Stimulated activated CD8-positive, alpha-beta memory T cell treated with anti-CD3 and anti-CD28 coated beads, Interleukin-15, amount 100 ng/mL, for 1 hour (primary cell): Measurements from ENCODE around the gene CMYA5.
"Not testable (repeated sequence)": the region's sequence is repeated elsewhere in the genome, so short reads cannot be mapped to it uniquely, and the experiment has no call there.

Source experiments
- DNase-seq: peaks from one replicate; pipeline ENCODE4 v3.0.0-alpha.2; 2020; ENCODE audit warnings: low read depth

Gene CMYA5

DNA sequence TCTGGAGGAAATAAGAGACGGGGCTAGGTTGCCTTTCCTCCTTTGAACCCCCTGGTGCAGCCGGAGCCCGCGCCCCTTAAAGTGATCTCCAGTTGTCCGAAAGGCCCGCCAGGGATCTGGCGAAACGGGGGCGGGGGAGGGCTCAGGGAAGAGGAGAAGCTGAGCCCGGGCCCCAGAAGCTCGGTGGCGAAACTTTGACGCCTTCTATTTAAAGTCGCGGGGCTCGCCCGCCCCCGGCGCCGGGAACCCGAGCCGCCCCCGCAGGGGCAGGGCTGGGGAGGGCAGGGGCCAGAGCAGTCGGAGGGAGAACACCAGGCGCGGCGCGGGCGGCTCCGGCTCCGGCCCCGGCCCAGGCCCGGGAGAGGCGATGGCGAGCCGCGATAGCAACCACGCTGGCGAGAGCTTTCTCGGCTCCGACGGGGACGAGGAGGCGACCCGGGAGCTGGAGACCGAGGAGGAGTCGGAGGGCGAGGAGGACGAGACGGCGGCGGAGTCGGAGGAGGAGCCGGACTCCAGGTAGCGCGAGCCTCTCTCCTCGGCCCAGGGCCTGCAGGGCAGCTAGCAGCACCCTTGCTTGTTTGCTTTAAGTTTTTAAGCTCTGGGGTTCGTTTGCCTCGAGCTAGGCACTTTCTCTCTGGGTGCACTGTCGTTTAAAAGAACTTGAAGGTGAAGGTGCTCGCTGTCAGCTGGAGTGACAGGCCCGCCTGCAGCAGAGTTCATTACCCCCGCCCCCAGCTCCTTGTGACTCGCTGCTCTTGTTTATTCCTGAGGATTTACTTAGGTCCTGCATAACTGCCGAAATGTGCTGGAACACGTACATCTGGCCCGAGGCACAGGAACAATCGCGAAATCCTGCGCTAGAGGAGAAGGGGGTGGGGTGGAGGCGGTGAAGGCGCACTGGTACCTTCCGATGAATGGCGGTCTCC is at the start of gene CMYA5:
CMYA5 (plus strand) TSS at position 296 of the 926 bp plus-strand sequence; CDS start at position 368, 72 bp downstream.
- no peak for DNase-seq

DNA sequence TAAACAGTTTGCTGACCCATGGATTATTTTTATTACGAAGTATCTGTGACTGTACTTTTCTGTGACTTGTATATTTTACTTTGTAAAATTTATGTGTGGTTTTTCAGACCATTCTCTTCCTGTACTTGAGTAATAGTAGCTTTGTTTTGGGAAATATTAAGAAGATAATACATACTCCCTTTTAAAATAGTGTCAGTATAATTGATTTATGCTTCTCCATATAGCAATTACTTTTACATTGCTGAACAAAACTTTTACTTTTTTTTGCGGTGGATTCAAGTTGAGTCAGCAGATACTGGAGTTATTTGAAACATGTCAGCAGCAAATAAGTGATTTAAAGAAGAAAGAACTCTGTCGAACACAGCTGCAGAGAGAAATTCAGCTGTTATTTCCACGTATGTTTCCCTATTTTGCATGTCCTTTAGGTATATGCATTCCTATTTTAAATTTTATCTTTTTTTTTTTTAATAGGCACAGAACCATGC is 49.0 kb upstream of the CMYA5 start:
- no peak for DNase-seq

DNA sequence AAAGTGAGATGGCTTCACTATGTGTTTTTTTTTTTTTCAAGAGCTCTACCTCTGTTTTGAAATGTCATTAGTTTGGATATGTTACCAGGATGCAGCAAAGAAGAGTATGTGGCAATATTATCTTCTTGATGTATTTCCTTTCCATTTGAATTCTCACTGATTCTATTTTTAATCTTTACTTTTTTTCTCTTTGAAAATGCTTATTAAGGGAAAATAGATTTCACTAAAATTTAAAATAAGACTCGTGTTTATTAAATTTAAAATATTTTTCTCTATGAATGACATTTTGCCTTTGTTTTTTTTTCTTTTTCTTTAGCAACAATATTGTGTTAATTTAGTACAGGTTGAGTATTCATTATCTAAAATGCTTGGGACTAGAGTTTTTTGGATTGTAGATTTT is 48.2 kb upstream of the CMYA5 start:
- no peak for DNase-seq

DNA sequence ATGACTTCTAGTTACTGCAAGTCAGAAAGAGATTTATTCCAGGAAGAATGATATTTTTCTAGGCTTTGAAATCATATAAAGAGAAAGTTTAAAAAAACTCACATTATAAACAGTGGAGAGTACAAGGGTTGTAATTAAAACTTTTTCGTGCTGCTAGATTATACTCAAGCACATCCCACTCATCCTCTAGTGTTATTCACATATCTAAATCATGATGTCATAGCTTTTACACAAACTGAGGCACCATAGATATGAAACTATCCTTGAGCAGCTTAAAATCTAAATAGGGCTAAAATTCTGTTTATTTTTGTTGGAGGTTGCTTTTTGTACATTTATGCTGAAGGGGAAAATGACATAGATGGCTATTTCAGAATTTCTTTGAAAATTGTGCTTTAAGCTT is 47.4 kb upstream of the CMYA5 start:
- DNase-seq, result no peak

DNA sequence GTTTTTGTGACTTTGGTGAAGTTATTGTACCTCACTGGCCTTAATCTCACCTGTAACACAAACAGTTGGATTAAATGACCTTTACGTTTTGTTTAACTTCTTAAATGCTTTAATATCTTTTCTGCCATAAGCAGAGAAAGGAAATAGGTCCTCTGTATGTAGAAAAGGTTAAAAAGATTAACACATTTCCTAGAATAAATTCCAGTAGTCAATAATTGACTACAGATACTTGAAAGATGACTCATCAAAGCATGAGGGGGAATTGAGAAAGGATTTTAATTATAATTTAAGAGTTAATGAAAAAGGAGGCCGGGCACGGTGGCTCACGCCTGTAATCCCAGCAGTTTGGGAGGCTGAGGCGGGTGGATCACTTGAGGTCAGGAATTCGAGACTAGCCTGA is 35.8 kb upstream of the CMYA5 start:
- no peak for DNase-seq

DNA sequence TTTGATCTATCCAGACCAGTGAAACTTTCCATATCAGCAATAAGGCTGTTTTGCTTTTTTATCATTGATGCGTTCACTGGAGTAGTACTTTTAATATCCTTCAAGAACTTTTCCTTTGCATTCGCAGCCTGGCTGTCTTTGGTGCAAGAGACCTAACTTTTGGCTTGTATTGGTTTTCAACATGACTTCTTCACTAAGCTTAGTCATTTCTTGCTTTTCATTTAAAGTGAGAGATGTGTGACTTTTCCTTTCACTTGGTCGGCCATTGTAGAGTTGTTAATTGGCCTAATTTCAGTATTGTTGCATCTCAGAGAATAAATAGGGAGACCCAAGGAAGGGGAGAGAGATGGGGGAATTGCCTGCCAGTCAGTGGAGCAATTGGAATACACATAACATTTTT is 26.4 kb upstream of the CMYA5 start:
- DNase-seq, result no peak

DNA sequence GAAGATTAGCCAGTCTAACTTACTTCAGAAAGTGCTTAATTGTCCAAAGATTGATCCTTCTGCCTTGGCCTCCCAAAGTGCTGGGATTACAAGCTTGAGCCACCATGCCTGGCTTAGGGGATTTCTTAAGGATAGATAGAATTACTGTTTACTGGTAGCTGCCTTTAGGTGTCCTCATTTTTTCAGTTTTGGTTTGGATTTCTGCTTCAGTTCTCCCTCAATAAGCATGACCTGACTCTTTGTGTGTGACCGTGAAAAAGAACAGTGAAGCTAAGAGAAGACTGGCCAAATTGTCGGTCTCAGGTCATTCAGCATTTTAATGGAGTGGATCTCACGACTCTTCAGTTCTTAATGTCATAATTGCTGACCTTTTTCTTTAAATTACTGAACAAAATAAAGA is 22.9 kb upstream of the CMYA5 start:
- DNase-seq, result no peak

DNA sequence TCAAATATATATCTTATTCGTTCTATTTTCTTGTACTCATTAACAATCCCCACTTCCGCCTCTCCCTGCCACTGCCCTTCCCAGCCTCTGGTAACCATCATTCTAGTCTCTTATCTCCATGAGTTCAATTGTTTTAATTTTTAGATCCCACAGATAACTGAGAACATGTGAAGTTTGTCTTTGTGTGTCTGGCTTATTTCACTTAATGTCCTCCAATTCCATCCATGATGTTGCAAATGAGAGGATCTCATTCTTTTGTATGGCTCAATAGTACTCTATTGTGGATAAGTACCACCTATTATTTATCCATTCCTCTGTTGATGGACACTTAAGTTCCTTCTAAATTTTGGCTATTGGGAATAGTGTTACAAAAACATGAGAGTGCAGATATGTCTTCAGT is 17.2 kb upstream of the CMYA5 start:
- no peak for DNase-seq

DNA sequence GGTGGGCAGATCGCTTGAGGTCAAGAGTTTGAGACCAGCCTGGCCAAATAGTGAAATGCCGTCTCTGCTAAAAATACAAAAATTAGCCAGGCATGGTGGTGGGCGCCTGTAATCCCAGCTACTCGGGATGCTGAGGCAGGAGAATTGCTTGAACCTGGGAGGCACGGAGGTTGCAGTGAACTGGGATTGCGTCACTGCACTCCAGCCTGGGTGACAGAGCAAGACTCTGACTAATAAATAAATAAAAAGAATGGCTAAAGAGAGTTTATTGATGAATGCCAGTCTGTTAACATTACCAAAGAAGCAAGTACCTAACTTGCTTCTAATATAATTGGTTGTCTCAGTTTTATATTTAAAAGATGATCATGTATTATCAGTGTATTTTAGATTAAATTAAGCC is 13.3 kb upstream of the CMYA5 start:
- not testable (repeated sequence) for DNase-seq

DNA sequence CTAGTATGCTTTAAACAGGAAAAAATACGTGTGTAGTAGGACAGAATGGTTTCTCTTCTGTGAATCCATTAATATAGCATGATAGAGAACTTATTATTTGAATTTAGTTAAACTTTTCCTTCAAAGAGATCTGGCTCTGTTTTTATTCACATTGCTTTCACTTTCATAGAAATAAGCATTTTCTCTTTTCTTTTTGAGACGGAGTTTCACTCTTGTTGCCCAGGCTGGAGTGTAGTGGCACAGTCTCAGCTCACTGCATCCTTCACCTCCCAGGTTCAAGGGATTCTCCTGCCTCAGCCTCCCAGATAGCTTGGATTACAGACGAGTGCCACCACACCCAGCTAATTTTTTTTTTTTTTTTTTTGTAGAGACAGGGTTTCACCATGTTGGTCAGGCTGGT is 7.5 kb upstream of the CMYA5 start:
- DNase-seq, result not testable (repeated sequence)

DNA sequence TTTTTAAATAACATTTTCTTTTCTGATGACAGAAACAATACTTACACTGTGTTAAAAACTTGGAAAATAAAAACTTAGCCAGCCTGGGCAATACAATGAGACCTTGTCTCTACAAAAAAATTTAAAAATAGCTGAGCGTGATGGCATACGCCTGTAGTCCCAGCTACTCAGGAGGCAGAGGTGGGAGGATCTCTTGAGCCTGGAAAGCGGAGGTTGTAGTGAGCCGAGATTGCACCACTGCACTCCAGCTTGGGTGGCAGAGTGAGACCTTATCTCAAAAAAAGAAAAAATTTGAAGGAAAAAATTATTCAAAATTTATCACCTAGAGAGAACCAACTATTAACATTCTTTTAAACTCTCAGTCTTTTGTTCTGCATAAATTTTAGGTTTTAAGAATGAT is 4.9 kb upstream of the CMYA5 start:
- no peak for DNase-seq

DNA sequence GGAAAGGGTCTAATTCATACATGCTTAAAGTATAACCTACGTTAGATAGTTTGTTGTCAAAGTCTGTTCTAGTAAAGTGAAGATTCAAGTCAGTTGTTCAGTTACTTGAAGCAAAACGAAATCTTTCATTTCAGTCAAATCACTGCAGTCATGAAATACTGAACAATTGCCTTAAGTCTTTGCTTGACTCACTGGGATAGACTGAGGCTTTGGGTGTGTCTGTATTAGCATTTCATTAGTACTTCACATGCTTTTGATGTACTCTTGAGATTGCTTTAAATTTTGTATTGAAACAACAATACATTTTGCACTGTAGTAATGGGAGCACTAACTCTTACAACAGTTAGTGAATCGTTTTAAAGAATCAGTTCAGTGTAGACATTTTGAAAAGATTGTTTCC is 4.0 kb upstream of the CMYA5 start:
- no peak for DNase-seq

DNA sequence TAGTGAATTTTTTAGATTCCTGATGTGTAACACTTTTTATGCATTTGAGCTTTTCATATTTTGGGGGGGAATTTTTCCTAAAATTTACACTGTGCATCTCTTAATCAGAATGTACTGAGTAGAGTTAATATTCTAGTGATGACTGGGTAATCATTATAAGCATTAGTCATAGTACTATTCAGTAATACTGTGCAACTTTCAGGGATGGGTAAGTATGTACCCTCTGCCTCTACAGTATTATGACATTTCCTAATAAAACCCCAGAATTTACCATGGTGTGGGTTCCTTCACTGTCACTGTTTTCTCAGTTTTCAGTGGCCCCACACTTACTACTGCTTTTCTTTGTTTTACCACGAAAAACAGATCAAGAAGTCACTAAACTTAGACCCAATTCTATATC is 2.8 kb upstream of the CMYA5 start:
- DNase-seq, result no peak

DNA sequence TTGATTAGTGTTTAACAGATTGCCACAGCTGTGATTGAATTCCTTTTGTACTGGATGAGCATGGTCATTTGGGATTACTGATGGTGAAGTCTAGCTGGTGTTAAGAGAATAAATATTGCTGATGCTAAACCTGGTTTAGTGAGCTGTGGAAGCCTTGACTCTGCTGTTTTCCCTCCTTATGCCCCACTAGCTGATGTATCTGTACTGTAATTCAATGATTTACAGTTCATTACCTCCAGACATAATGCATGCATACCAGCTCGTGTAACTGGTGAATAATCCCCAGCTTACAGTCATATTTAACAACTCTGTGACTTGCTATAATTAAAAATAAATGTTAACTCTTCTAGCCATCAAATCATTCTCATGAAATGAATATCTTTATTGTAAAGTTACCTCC is 1.7 kb upstream of the CMYA5 start:
- no peak for DNase-seq

DNA sequence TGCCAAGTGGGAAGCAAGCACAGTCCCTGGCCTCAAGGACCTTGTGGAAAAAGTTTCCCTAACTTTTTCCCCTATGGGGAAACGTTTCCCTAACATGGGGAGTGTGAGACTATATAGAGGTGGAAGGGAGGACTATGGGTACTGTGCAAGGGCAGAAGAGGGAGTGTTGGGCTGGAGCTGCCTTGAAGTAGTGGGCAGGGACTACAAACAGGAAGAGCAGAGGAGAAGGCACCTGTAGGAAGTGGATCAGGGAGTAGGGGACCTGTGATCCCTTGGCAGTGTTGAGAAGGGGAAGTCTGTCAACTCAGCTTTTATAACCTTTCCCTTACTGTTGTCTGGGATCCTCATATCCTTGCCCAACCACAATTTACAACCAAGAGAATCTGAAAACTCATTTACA is 1.4 kb downstream of the CMYA5 start:
- DNase-seq, result no peak

DNA sequence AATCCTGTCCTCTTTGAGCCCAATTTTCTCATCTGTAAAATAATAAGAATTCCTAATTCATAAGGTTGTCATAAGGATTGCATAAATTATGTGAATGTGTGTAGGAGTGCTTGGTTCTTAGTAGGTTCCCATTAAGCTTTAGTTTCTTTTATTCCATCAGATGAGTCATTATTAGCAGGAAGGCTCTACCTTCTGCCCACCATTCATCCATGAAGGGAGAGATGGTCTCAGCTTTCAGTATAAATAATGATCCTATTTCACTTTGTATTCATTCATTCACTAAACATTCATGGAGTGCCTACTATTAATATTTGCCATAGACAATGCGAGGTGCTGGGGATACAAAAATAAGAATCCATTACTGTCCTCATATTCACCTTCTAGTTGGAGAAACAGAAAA is 3.0 kb downstream of the CMYA5 start:
- no peak for DNase-seq

DNA sequence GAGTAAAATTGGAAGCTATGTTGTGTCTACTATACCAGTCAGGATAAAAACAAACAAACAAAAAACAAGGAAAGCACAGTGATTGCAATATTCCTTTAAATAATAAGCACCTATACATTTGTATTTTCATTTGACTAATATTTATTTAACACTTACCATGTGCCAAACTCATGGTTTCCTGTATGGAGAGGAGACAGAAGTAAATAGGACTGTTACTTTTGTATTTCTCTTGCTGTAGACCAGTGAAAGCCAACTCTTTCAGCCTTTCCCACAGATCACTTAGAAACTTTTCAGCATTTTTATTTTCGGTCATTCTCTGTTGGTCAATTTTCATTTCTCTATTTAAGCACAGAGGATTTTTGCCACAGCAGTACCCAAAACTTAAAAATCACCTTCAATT is 4.5 kb downstream of the CMYA5 start:
- DNase-seq, result no peak

DNA sequence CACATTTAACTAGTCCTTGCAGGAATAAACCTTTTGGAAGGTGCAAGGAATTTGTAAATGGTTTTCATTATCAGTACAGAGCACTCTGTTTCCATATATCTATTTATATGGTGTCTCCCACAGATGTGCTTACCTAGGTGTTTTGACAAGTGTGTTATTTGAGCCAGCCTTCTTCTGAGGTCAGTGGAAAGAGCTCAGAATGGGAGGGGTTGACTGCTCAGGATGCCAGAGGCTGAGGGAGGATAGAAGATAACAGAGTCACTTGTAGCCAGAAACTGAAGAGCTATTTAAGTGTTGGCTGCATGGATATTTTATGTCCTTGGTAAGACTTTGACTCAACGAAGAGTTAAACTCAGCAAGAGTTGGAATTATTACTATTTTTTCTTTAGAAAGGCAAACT is 5.0 kb downstream of the CMYA5 start:
- DNase-seq, result no peak

DNA sequence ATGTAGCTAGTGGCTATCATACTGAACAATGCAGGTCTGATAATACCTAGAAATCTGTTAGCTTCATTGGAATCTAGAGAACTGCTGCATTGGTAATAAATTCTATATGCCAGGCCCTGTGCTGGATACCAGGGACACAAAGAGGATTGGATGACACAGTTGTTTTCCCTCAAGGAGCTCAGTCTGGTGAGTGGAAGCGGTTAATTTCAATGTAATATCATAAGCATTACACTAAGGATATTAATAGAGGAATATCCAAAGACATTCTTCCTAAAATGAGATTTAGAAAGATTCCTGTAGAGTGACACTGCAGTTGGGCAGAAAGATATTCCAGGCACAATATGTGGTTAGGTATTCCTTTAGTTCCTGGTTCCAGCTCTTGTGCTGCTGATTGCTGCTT is 5.9 kb downstream of the CMYA5 start:
- DNase-seq, result no peak

DNA sequence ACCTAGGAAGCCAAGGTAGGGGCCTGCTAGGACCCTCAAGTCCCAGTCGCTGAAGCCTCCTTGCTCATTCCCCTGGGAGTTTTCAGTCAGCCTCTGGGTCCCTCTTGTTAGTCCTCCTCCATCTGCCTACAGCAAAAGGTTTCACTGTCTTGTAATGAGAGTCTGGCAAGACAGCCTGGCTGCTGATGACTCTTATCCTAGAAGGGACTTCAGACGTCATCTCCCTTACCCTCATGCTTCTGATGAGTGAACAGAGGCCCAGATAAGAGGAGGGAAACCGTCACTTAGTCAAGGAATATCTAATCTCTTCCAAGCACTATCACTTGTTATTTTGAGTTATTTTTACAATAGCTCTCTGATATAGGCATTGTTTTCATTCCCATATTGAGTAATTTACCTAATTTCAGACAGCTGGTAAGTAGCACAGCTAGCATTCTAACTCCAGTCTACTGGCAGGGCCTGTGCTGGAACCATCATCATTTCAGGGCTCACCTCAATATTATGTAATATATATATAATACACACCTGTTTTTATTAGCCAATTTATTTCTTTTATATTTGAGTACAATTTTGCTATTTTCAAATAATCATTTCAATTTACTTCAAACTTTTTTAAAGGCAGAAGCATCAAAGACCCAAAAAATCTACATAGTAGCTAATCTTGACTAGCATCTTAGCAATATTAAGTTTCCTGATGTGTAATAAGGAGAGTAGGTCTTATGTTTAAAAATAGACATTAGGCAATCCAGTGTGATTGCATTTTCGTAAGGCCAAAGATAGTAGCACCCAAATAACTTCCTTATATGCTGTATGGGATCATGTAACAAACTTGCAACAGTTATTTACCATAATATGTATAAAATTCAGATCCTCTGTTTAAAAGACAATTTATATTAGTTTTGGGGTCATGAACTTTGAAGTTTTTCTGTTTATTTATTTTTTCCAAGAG is 7.9 kb downstream of the CMYA5 start:
- DNase-seq, result no peak

DNA sequence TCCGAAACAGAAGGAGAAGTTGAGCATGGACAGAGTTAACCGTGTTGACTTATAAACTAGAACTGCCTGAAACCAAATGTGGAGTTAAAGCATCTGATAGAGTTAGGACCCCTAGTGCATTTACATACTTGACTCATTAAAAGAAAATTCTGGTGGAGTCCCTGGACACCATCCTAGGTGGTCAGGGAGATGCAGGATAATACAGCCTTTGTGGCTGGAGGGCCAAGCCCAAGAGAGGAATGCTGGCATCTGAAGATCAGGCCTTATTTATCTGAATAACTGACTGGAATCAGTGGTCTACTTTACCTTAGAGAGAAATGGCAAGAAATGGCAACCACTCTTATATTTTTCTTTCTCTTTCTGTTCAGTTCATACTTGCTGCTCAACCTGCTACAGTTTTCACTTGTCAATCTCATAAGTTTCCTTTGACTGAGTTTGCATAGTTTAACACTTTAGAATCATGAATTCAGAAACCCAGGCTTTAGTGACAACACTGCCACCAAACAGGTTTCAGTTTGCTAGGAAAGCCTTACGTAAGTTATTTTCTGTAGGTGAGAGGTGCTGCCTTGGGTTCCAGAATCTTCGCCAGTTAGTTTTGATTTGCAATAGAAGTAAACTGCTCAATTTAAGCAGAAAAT is 10.2 kb downstream of the CMYA5 start:
- DNase-seq, result no peak

DNA sequence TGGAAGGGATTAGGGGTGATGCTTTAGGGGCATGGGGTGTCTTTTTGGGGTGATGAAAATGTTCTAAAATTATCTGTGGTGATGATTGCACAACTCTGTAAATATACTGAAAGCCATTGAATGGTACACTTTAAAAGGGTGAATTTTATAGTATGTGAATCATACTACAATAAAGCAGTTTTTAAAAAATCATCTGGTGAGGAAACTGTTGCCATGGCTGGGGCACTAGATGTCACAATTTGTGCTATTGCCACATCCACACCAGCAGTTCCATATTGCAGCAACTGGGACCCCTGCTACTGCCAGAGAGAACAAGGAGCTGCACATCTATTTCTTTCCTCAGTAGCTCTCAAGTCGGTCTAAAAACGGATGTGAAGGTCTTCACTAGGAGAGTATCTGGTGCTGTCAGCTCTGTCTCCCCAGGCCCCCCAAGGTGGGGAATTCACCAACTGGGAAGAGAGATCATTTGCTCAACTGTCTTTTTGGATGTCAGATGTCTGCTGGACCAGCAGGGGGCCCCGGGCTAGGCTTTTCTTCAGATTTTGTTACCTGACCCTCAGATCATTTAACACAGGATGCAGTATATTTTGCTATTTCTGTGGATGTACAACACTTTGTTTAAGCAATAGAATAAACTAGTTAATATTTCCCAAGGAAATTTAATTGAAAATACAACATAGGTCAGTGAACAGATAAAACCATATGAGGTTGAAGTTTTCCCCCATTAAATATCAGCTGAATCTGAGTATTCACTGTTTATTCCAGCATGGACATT is 13.2 kb downstream of the CMYA5 start:
- no peak for DNase-seq
